Esophagus squamous epithelium (tissue), 4 donors: Measurements from ENCODE around the gene AVP.

Source experiments
- POLR2A ChIP-seq, 4 donors: fragments of 450-650 bp; IDR thresholded peaks; one replicate each; pipeline ENCODE4 v1.6.1; 2017; ENCODE audit warnings: antibody characterized with exemption in 4 of 4, mild to moderate bottlenecking in 4 of 4, moderate library complexity in 3 of 4
- TF ChIP-seq, protein P1 (sequence below), 6 experiments: fragments of 450-650 bp in 4 of 6; fragments of 200-600 bp in 2 of 6; sonication (generic) in 2 of 6; IDR thresholded peaks; one replicate each; pipeline ENCODE4 v1.5.1; 2016 to 2019; ENCODE audit warnings: antibody characterized with exemption in 6 of 6, mild to moderate bottlenecking in 4 of 6, moderate library complexity in 4 of 6

DNA sequence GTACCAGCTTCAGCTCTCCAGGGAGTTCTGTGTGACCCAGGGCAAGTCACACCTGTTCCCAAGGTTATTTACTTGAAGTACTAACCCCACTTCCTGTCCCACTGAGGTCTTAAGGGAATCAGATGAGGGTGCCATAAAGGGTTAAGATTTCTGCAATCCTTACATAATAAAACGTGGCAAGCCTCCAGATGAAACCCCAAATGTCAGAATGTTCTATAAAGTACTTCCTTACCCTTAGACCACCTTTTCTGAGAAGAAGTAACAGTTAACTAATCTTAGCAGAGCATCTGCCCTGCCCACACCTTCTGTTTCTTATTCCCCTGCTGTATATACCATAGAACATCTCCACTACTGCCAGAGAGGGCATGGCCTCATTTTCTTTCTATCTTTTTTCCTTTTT lies 6.0 kb upstream of the AVP start:
- TF ChIP-seq POLR2A (IDR thresholded peaks at IDR 0.05): no peak
- TF ChIP-seq, protein P1, sequence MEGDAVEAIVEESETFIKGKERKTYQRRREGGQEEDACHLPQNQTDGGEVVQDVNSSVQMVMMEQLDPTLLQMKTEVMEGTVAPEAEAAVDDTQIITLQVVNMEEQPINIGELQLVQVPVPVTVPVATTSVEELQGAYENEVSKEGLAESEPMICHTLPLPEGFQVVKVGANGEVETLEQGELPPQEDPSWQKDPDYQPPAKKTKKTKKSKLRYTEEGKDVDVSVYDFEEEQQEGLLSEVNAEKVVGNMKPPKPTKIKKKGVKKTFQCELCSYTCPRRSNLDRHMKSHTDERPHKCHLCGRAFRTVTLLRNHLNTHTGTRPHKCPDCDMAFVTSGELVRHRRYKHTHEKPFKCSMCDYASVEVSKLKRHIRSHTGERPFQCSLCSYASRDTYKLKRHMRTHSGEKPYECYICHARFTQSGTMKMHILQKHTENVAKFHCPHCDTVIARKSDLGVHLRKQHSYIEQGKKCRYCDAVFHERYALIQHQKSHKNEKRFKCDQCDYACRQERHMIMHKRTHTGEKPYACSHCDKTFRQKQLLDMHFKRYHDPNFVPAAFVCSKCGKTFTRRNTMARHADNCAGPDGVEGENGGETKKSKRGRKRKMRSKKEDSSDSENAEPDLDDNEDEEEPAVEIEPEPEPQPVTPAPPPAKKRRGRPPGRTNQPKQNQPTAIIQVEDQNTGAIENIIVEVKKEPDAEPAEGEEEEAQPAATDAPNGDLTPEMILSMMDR (IDR thresholded peaks at IDR 0.05): no peak
